GM19043 (cell line): ENCODE measurements around the gene WNT10A.
"Not testable (repeated sequence)": the region's sequence is repeated elsewhere in the genome, so short reads cannot be mapped to it uniquely, and the experiment has no call there.

Experiments
- ATAC-seq: cut with Tn5 transposase; IDR thresholded peaks from one replicate; pipeline ENCODE4 v1.9.1; 2021; ENCODE audit warnings: low read depth; ENCODE audit not compliant: unreplicated experiment

Gene WNT10A

DNA sequence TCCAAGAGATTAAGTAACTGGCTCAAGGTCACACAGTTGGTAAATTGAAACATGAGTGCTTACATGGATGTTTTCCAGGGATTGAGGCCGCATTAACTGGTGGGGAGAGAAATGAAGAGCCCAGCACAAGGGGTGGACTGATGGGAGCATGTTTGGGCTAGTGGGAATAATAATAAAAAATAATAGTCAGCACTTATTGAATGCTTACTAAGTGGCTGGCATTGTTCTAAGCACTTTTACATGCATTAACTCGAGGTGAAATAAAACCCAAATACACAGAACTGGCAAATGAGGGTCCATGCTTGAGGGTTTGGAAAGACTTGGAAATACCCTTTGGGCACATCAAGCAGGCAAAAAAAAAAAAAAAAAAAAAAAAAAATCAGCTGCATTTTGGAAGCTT, 44.8 kb downstream of the WNT10A start:
- ATAC-seq = no peak

DNA sequence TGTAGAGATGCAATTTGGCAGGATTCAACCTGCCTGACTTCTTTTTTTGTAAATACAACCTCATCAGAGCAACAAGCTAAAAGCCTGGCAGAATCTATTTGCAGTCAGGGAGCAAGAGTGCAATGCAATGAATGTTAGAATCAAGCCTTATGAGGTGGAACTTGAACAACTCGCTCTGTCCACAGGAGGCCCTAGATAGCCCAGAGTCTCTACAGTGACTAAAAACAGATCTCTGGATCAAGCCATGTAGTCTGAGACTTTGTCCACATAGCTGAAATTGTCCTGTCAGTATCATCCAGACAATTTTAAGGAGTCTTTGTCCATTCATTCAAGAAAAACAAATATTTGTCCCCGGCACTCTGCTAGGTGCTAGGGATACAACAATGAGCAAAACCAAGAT, 46.8 kb downstream of the WNT10A start:
- ATAC-seq = no peak

DNA sequence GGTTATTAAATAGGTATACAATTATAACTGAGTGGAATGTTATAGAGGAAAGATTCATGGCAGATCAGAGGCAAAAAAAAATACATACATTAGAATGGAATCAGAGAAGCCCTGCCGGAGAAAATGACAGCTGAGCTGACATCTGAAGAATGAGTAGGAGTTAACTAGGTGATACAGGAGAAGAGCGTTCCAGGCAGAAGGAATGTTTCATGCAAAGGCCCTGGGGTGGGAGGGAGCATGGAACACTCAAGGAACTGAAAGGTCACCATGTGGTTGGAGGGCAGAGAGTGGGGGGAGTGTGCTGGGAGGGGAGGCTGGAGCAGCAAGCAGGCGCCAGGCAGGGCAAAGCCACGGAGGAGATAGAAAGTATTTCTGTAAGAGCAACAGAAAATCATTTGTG, 47.2 kb downstream of the WNT10A start:
- ATAC-seq = no peak

DNA sequence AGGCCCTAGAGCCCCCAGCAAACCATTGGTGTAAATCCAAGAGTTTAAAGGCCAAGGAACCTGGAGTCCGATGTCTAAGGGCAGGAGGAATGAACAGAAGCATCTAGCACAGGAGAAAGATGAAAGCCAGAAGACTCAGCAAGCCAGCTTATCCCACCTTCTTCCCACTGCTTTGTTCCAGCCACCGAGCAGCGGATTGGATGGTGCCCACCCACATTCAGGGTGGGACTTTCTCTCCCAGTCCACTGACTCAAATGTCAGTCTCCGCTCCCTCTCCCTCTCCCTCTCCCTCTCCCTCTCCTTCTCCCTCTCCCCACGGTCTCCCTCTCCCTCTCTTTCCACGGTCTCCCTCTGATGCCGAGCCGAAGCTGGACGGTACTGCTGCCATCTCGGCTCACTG, 49.8 kb downstream of the WNT10A start:
- not testable (repeated sequence) for ATAC-seq

DNA sequence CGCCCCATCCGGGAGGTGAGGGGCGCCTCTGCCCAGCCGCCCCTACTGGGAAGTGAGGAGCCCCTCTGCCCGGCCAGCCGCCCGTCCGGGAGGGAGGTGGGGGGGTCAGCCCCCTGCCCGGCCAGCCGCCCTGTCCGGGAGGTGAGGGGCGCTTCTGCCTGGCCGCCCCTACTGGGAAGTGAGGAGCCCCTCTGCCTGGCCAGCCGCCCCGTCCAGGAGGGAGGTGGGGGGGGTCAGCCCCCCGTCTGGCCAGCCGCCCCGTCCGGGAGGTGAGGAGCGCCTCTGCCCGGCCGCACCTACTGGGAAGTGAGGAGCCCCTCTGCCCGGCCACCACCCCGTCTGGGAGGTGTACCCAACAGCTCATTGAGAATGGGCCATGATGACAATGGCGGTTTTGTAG, 51.1 kb downstream of the WNT10A start:
- not testable (repeated sequence) for ATAC-seq
